ENCODE results near the gene PPP2R1A.

Gene PPP2R1A

GRCh38 chr19:52187407-52187806 lies 2.4 kb upstream of the PPP2R1A start:
- Mint-ChIP-seq H3K4me1 (peaks cover 24% of the 10 kb centered on the region), H3K36me3 (ENCODE audit: low read depth) (peaks cover 11% of the 10 kb centered on the region), H3K27ac (no peak overlapping the region), H3K4me3 (no peak overlapping the region), H3K27me3 (ENCODE audit: low read depth, poor library complexity) (peaks cover 3% of the 10 kb centered on the region), H3K9me3 (no peaks in the 10 kb centered on the region)
- no peak for TF ChIP-seq CTCF (IDR thresholded peaks at IDR 0.05)
- no peak for DNase-seq

DNA sequence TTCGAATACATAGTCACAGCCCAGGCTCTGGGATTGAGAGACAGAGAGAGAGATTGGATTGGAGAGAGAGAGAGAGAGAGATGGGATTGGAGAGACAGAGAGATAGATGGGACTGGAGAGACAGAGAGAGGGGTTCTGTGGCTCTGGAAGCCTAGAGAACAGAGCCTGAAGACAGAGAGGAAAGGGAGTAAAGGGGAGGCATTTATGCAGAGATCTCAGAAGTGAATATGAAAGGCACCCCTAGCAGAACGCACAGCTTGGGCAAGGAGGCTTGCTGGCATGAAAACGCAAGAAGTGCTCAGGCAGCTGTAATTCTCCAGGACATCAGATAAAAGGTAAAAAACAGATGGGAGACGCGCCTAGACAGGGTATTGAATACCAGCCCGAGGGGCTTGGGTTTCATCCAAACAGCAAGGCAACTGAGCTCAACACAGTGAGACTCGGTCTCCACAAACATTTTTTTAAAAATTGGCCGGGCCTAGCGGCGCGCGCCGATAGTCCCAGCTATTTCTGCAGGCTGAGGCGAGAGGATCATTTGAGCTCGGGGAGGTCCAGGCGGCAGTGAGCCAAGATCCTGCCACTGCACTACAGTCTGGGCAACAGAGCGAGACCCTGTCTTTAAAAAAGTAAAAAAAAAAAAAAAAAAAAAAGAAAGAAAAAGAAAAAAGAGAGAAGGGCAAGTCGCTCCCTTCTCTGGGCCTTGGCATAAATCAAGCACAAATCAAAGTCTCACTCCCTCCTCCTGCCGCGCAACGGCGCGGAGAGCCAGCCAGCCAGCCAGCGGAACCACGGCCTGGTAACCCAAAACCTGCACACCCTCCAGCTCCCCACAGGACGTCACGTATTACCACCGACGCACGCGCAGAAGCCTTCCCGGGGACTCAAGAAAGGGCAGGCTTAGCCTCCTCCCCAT lies 774 bp upstream of the PPP2R1A start:
- H3K9me3 Mint-ChIP-seq, result no peaks in the 10 kb centered on the region
- peaks cover 35% of the 10 kb centered on the region for H3K4me1 Mint-ChIP-seq
- TF ChIP-seq CTCF (IDR thresholded peaks at IDR 0.05), result no peak
- DNase-seq, result peak; percentile 57
- H3K27me3 Mint-ChIP-seq (ENCODE audit: low read depth, poor library complexity), result peaks cover 2% of the 10 kb centered on the region
- H3K4me3 Mint-ChIP-seq, result peak overlapping the region; percentile 98
- peaks cover 26% of the 10 kb centered on the region for H3K36me3 Mint-ChIP-seq (ENCODE audit: low read depth)
- peak overlapping the region; percentile 95 for H3K27ac Mint-ChIP-seq

DNA sequence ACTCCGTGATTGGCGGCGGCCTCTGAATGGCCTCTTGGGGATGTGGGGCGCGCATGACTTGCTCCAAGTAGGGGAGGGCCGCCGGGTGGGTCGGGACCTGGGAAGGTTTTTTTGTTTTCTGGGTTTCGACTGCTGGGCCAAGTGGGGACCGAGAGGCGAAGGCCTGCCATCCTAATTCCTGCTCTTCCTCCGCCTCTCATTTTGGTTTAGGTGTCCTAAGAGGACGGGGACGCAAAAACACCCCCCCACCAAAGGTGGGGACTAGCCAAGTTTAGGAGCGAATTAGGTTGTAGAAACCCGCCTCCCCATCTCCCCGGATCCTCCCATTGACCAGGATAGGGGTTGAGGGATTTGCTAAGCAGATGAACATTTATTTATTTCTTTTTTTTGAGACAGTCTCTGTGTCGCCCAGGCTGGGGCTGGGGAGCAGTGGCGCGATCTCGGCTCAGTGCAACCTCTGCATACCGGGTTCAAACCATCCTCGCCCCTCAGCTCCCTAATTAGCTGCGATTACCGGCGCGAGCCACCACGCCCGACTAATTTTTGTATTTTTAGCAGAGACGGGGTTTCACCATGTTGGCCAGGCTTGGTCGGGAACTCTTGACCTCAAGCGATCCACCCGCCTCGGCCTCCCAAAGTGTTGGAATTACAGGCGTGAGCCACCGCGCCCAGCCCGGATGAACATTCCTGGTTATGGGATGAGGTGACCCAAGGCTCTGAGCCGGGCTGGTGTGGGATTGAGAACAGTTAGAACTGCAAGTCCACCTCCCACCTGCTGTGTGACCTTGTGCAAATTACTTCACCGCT lies 838 bp downstream of the PPP2R1A start:
- Mint-ChIP-seq H3K4me1 (peaks cover 39% of the 10 kb centered on the region), H3K27ac (peak overlapping the region; percentile 90), H3K4me3 (peak overlapping the region; percentile 98), H3K36me3 (ENCODE audit: low read depth) (peaks cover 42% of the 10 kb centered on the region), H3K9me3 (no peaks in the 10 kb centered on the region), H3K27me3 (ENCODE audit: low read depth, poor library complexity) (no peaks in the 10 kb centered on the region)
- DNase-seq, result peak; percentile 25
- no peak for TF ChIP-seq CTCF (IDR thresholded peaks at IDR 0.05)

DNA sequence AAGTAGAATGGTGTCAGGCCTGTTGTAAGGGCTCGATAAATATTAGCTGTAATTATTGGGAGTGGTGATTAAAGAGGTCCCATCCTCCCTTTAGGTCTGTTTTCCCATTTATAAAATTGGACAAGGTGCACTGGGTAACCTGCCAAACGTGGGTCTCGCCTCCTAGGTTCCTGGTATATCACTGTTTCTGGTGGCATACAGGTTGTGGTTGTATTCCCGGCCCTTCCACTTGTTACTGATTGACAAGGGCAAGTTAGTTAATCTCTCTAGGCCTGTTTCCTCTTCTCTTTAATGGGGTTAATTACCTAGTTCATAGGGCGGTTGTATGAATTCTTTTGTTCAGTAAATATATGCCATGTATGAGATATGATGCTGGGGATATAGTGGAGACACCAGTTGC lies 1.5 kb downstream of the PPP2R1A start:
- DNase-seq, result no peak
- H3K36me3 Mint-ChIP-seq (ENCODE audit: low read depth), result peaks cover 49% of the 10 kb centered on the region
- peak overlapping the region; percentile 98 for H3K4me3 Mint-ChIP-seq
- H3K27ac Mint-ChIP-seq, result peak overlapping the region; percentile 91
- H3K4me1 Mint-ChIP-seq, result peaks cover 39% of the 10 kb centered on the region
- H3K9me3 Mint-ChIP-seq, result no peaks in the 10 kb centered on the region
- TF ChIP-seq CTCF (IDR thresholded peaks at IDR 0.05), result no peak
- H3K27me3 Mint-ChIP-seq (ENCODE audit: low read depth, poor library complexity), result no peaks in the 10 kb centered on the region

DNA sequence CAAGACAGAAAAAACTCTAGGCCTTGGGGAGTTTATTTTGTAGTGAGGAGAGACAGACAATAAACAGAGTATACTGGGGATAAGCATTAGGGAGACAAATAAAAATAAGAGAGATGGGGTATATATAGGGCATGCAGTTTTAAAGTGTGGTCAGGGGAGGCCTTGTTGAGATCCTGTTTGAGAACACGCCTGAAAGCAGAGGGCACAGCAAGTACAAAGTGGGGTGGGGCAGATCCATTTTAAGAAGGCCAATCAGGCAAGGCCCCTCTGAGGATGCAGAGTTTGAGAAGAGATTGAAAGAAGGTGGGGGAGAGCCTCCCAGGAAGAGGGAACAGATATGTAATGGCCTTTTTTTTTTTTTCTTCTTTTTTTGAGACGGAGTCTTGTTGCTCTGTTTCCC lies 2.1 kb downstream of the PPP2R1A start:
- peaks cover 52% of the 10 kb centered on the region for H3K36me3 Mint-ChIP-seq (ENCODE audit: low read depth)
- H3K9me3 Mint-ChIP-seq, result no peaks in the 10 kb centered on the region
- H3K27ac Mint-ChIP-seq, result peak overlapping the region; percentile 91
- DNase-seq, result no peak
- H3K27me3 Mint-ChIP-seq (ENCODE audit: low read depth, poor library complexity), result no peaks in the 10 kb centered on the region
- H3K4me3 Mint-ChIP-seq, result peak overlapping the region; percentile 98
- no peak for TF ChIP-seq CTCF (IDR thresholded peaks at IDR 0.05)
- H3K4me1 Mint-ChIP-seq, result peaks cover 39% of the 10 kb centered on the region
